H1 (cell line): ENCODE results near the gene CD200. TPM values are rescaled to one million over a fixed set of nuclear protein-coding genes. Genes with fewer than 3 reads are reported as not detected.
"Not testable (repeated sequence)": the region's sequence is repeated elsewhere in the genome, so short reads cannot be mapped to it uniquely, and the experiment has no call there.

Experiments
- CTCF ChIA-PET: fragments of 300-600 bp; sonication (Branson Sonifier 250); formaldehyde crosslinking; loops from one replicate; lab custom pipeline; 2021; ENCODE audit not compliant: partially characterized antibody; lab: Charles Lee
- POLR2A ChIA-PET: fragments of 300-600 bp; sonication (Branson Sonifier 250); formaldehyde crosslinking; loops from one replicate; lab custom pipeline; 2021; ENCODE audit warnings: inconsistent platforms; ENCODE audit not compliant: partially characterized antibody; lab: Charles Lee
- DNase-seq, 2 experiments: peaks; one replicate each; pipeline versions ENCODE4 v3.0.0 to v3.0.0-alpha.2; 2010 to 2022; ENCODE audit warnings: low spot score in 2 of 2, low read depth in 1 of 2, mixed read lengths in 1 of 2
- FAIRE-seq: peaks from 2 replicates; lab custom pipeline; 2011; peaks lifted over from hg19 to GRCh38; lab: Jason Lieb, UNC
- H2AFZ ChIP-seq: 2 replicates; pipeline ENCODE4 v1.8.1; 2012; ENCODE audit warnings: low read length, inconsistent platforms
- H2AK5ac ChIP-seq: 2 replicates; pipeline ENCODE4 v1.6.1; 2013; ENCODE audit warnings: low read depth, low read length
- H2BK120ac ChIP-seq: replicated peaks from 2 replicates; pipeline ENCODE3; 2013; ENCODE audit warnings: low read depth, low read length, inconsistent platforms
- H2BK12ac ChIP-seq: 2 replicates; pipeline ENCODE4 v1.6.1; 2013; ENCODE audit warnings: low read depth, low read length
- H2BK15ac ChIP-seq: 2 replicates; pipeline ENCODE4 v1.6.1; 2013; ENCODE audit warnings: low read length
- H2BK20ac ChIP-seq: 2 replicates; pipeline ENCODE4 v1.6.1; 2013; ENCODE audit warnings: low read length
- H2BK5ac ChIP-seq: 2 replicates; pipeline ENCODE4 v1.6.1; 2013; ENCODE audit warnings: low read depth, low read length
- H3K14ac ChIP-seq: 2 replicates; pipeline ENCODE4 v1.6.1; 2013; ENCODE audit warnings: inconsistent platforms; ENCODE audit not compliant: insufficient read length
- H3K18ac ChIP-seq: 2 replicates; pipeline ENCODE4 v1.6.1; 2013; ENCODE audit warnings: low read length; ENCODE audit errors: extremely low read depth
- H3K23ac ChIP-seq: 2 replicates; pipeline ENCODE4 v1.6.1; 2013; ENCODE audit warnings: inconsistent platforms; ENCODE audit not compliant: insufficient read length
- H3K23me2 ChIP-seq: 2 replicates; pipeline ENCODE4 v1.6.1; 2013; ENCODE audit warnings: low read depth, low read length
- H3K27ac ChIP-seq: 2 replicates; pipeline ENCODE4 v1.6.1; 2011; ENCODE audit warnings: low read depth, low read length, inconsistent platforms
- H3K27me3 ChIP-seq, 4 experiments: replicated peaks in 1 of 4; 1 replicate in 1 of 4; 2 replicates in 3 of 4; pipeline versions ENCODE4 v1.6.1 to v1.8.1; 2011 to 2013; ENCODE audit warnings: low read length in 3 of 4, mild to moderate bottlenecking in 3 of 4, inconsistent platforms in 2 of 4, mixed read lengths in 2 of 4, moderate library complexity in 1 of 4; ENCODE audit not compliant: control insufficient read depth in 3 of 4, insufficient read depth in 3 of 4; ENCODE audit errors: extremely low read depth in 1 of 4
- H3K36me3 ChIP-seq, 4 experiments: 2 replicates each; pipeline versions ENCODE4 v1.6.1 to v1.8.1; 2011 to 2013; ENCODE audit warnings: mild to moderate bottlenecking in 4 of 4, low read length in 3 of 4, moderate library complexity in 2 of 4, control low read depth in 1 of 4, inconsistent platforms in 1 of 4; ENCODE audit not compliant: insufficient read depth in 4 of 4, control insufficient read depth in 2 of 4
- H3K4ac ChIP-seq: replicated peaks from 2 replicates; pipeline ENCODE3; 2013; ENCODE audit warnings: low read length, low read depth, mixed read lengths, inconsistent platforms; ENCODE audit not compliant: insufficient read length
- H3K4me1 ChIP-seq, 4 experiments: replicated peaks in 1 of 4; 1 replicate in 1 of 4; 2 replicates in 3 of 4; pipeline versions ENCODE4 v1.6.1 to v1.8.1; 2011 to 2013; ENCODE audit warnings: low read length in 3 of 4, inconsistent platforms in 2 of 4, mixed read lengths in 1 of 4; ENCODE audit not compliant: insufficient read depth in 4 of 4, control insufficient read depth in 3 of 4
- H3K4me2 ChIP-seq, 2 experiments: 2 replicates each; pipeline versions ENCODE4 v1.6.1 to v1.8.1; 2011 to 2013; ENCODE audit warnings: low read depth in 2 of 2, low read length in 2 of 2, control low read depth in 1 of 2, inconsistent platforms in 1 of 2, mild to moderate bottlenecking in 1 of 2; ENCODE audit not compliant: insufficient read depth in 1 of 2
- H3K4me3 ChIP-seq, 4 experiments: fragments of 200-600, 300-600 bp in 1 of 4; sonication (generic), shearing (Covaris generic), sonication (Bioruptor Twin) in 1 of 4; 2 replicates each; pipeline versions ENCODE4 v1.5.1 to v1.8.1; 2011 to 2016; ENCODE audit warnings: low read length in 4 of 4, low read depth in 3 of 4, control low read depth in 2 of 4, inconsistent platforms in 2 of 4, mild to moderate bottlenecking in 2 of 4, mixed read lengths in 1 of 4, moderate library complexity in 1 of 4; ENCODE audit not compliant: insufficient read depth in 2 of 4; ENCODE audit errors: extremely low read depth in 1 of 4
- H3K56ac ChIP-seq: replicated peaks from 2 replicates; pipeline ENCODE3; 2013; ENCODE audit warnings: low read depth, mild to moderate bottlenecking, mixed read lengths, low read length, inconsistent platforms; ENCODE audit not compliant: insufficient read length
- H3K79me1 ChIP-seq: 2 replicates; pipeline ENCODE4 v1.6.1; 2013; ENCODE audit warnings: low read depth, low read length, control low read depth
- H3K79me2 ChIP-seq, 2 experiments: 2 replicates each; pipeline versions ENCODE4 v1.6.1 to v1.8.1; 2012 to 2013; ENCODE audit warnings: low read length in 2 of 2, mild to moderate bottlenecking in 2 of 2, inconsistent platforms in 1 of 2; ENCODE audit not compliant: insufficient read depth in 2 of 2, control insufficient read depth in 1 of 2
- H3K9ac ChIP-seq, 4 experiments: replicated peaks in 1 of 4; 1 replicate in 1 of 4; 2 replicates in 3 of 4; pipeline versions ENCODE4 v1.6.1 to v1.8.1; 2011 to 2013; ENCODE audit warnings: low read depth in 3 of 4, low read length in 3 of 4, control low read depth in 2 of 4, mild to moderate bottlenecking in 2 of 4, moderate library complexity in 2 of 4, inconsistent platforms in 1 of 4; ENCODE audit errors: extremely low read depth in 1 of 4
- H3K9me3 ChIP-seq, 2 experiments: 2 replicates each; pipeline versions ENCODE4 v1.6.1 to v1.8.1; 2012 to 2013; ENCODE audit warnings: mild to moderate bottlenecking in 2 of 2, moderate library complexity in 2 of 2, control low read depth in 1 of 2, inconsistent platforms in 1 of 2, low read depth in 1 of 2, low read length in 1 of 2, mixed read lengths in 1 of 2; ENCODE audit not compliant: insufficient read depth in 2 of 2
- H4K20me1 ChIP-seq, 2 experiments: replicated peaks in 1 of 2; 2 replicates each; pipeline versions ENCODE3 to v1.8.1; 2011 to 2013; ENCODE audit warnings: inconsistent platforms in 2 of 2, low read length in 2 of 2, mild to moderate bottlenecking in 1 of 2; ENCODE audit not compliant: insufficient read depth in 2 of 2, control insufficient read depth in 1 of 2
- H4K5ac ChIP-seq: 2 replicates; pipeline ENCODE4 v1.6.1; 2013; ENCODE audit warnings: low read length, low read depth, mixed read lengths, inconsistent platforms; ENCODE audit not compliant: insufficient read length
- H4K8ac ChIP-seq: 2 replicates; pipeline ENCODE4 v1.8.0; 2013; ENCODE audit warnings: mild to moderate bottlenecking, moderate library complexity, low read length, inconsistent platforms; ENCODE audit not compliant: insufficient read depth; ENCODE audit errors: extremely low read depth
- H4K91ac ChIP-seq: replicated peaks from 2 replicates; pipeline ENCODE3; 2013; ENCODE audit warnings: low read length, mixed read lengths, inconsistent platforms; ENCODE audit not compliant: insufficient read length
- WGBS, 2 experiments: shearing (Covaris generic) in 1 of 2; methylation state at CpG; one replicate each; pipeline versions ENCODE4 v1.1.6 to v1.1.7; 2013 to 2015; ENCODE audit warnings: low lambda C conversion rate in 2 of 2, mixed read lengths in 2 of 2, inconsistent platforms in 1 of 2, low coverage in 1 of 2, missing lambda C conversion rate in 1 of 2; ENCODE audit not compliant: insufficient replicate concordance in 2 of 2, insufficient coverage in 1 of 2, insufficient read length in 1 of 2; ENCODE audit errors: extremely low coverage in 1 of 2, missing lambda C conversion rate in 1 of 2; 5-methylcytosine and 5-hydroxymethylcytosine counted together
- polyA plus RNA-seq, 7 experiments: library from polyadenylated mRNA; depleted of rRNA in 3 of 7; stranded (reverse) in 5 of 7; unstranded in 2 of 7; fragments of >200 nt in 5 of 7; fragments of 200-250 nt in 2 of 7; gene quantifications; 1 replicate in 5 of 7; 2 replicates in 1 of 7; 4 replicates in 1 of 7; pipeline versions ENCODE4 v1.2.1 to v1.2.3, GENCODE V29; 2011 to 2013; ENCODE audit warnings: missing spikeins in 2 of 7, mixed read lengths in 2 of 7
- total RNA-seq: library from RNA; stranded (reverse); fragmentation: NEBNext Ultra II Directional; extraction: Animal tissue kit (Norgen Biotek cat#: 25700); gene quantifications from 2 replicates; pipeline ENCODE4 v1.2.1, GENCODE V29; 2021

CD200 gene
- total and polyA plus RNA-seq, 2 of the 8 experiments (the other 6 are each of a cell fraction or from before 2014, with no cell fraction given) = 45.8 to 50.2 TPM

- not testable (repeated sequence) for H3K4me2 ChIP-seq, H3K27me3 ChIP-seq, H4K20me1 ChIP-seq, H4K91ac ChIP-seq, H3K79me2 ChIP-seq, H3K56ac ChIP-seq, H2BK15ac ChIP-seq, DNase-seq, H3K4ac ChIP-seq, H3K4me1 ChIP-seq, H4K5ac ChIP-seq, H2AK5ac ChIP-seq, H3K18ac ChIP-seq, H3K23me2 ChIP-seq, H3K4me3 ChIP-seq, H3K23ac ChIP-seq, H4K8ac ChIP-seq, H3K79me1 ChIP-seq, H3K14ac ChIP-seq, H2BK20ac ChIP-seq, H2BK12ac ChIP-seq, FAIRE-seq, H3K27ac ChIP-seq, H2BK120ac ChIP-seq, H3K9me3 ChIP-seq, H2BK5ac ChIP-seq, H3K36me3 ChIP-seq, H2AFZ ChIP-seq, H3K9ac ChIP-seq
- ChIA-PET CTCF (interaction anchor here (0.6 kb wide), 1 partner anchor 46 kb away, joined by 3 read pairs; no protein-coding TSS in a partner anchor), POLR2A (interaction anchor here (0.6 to 1.5 kb wide), 3 partner anchors 10 to 26 kb away, joined by 3 read pairs; no protein-coding TSS in a partner anchor)
- 90% methylated on average over 4 of the region's 4 CpGs; no CpG with 5 or more reads in 1 of the 2 experiments for WGBS, 2 experiments
These were observed 45.4 kb downstream of the CD200 start for GRCh38 chr3:112378347-112378746.
